ENCODE measurements around the gene IMP4.

GRCh38 chr2:130380096-130380934 lies 37.6 kb downstream of the IMP4 start:
- no peak for TF ChIP-seq CTCF (conservative IDR thresholded peaks at IDR 0.05; ENCODE audit: low read depth in 2 of 2)
- no peak for TF ChIP-seq POLR2AphosphoS5 (IDR thresholded peaks at IDR 0.05; ENCODE audit: low read depth)
- no peak for TF ChIP-seq EZH2 (IDR thresholded peaks at IDR 0.05; ENCODE audit: low read depth, unreplicated experiment)
- TF ChIP-seq EZH2phosphoT487 (IDR thresholded peaks at IDR 0.05; ENCODE audit: unreplicated experiment) = no peak
- no peak for TF ChIP-seq CREB1 (CRISPR knock-in tag; IDR thresholded peaks at IDR 0.05; ENCODE audit: low read depth)
- no peak for TF ChIP-seq NANOG (IDR thresholded peaks at IDR 0.05; ENCODE audit: borderline replicate concordance)
- no peak for TF ChIP-seq REST (IDR thresholded peaks at IDR 0.05; ENCODE audit: unreplicated experiment)
- TF ChIP-seq JUNB (IDR thresholded peaks at IDR 0.05; ENCODE audit: unreplicated experiment) = no peak

Measured in GM23338 (cell line).